Activated CD4-positive, alpha-beta T cell treated with anti-CD3 and anti-CD28 coated beads for 4 hours (primary cell): Measurements from ENCODE around the gene ZBTB7C.

Source experiments
- DNase-seq, 2 donors: peaks; one replicate each; pipeline ENCODE4 v3.0.0-alpha.2; 2020

Gene ZBTB7C

DNA sequence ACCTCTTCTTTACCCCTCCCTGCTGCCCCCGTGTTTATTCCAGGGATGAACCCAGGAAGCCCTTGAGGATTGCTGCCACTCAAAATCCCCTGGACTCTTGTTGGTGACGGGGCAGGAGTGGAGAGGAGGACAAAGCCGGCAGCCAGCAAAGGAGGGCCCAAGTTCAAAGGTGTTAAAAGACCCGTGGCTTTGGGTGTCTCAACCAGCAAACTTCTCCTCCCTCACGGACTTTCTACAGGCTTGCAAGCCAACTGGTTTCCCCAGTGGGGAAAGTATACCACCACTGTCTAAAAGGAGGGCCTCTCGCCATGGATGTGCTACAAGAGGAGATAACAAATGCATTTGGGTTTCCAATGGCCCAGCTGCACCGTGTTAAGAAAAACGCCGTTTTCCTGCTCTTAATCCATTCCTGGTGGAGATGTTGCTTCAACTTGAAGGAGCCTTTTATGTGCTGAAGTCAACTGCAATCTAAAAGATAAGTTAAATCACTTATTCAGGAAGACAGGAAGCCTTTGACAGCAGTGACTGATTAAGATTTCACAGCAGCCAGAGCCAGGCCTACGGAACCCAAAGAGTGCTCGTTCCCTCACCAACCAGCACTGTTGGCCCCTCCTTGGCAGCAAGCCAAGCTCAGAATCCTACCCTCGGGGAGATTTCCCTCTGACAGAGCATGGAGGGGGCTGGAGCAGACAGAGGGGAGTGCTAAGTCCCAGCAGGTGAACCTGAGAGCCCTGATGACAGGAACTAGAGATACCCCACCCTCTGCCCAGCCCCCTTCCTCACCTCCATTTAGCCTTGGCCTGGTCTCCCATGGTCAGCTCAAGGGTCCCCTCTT, 57.8 kb downstream of the ZBTB7C start:
- DNase-seq = no peak

- no peak for DNase-seq
These were observed 60.4 kb downstream of the ZBTB7C start for GRCh38 chr18:48348739-48349138.

- DNase-seq = no peak
These were observed 61.3 kb downstream of the ZBTB7C start for GRCh38 chr18:48347756-48348326.

GRCh38 chr18:48345596-48345995, 63.6 kb downstream of the ZBTB7C start:
- DNase-seq = no peak

DNA sequence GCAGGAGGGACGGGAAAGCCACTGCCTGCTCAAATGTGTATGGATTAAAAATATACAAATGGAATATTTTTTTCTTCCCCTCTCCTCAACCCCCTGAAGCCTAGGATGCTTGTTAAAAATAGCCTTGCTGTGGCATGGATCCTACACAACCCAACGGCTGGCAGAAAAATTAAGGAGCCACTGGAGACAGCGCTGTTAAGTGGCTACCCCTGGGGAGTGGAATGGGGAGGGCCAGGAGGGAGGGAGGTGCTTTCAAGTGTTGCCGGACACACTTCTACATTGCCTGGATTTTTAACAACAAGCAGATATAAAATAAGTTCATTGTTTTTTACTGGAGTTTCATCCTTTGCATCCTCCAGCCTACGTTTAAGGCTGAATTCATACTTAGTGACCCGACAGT, 66.6 kb downstream of the ZBTB7C start:
- DNase-seq = no peak

- DNase-seq = no peak
These were observed 67.1 kb downstream of the ZBTB7C start for GRCh38 chr18:48342125-48342524.

GRCh38 chr18:48340560-48340959, 68.6 kb downstream of the ZBTB7C start:
- no peak for DNase-seq

DNA sequence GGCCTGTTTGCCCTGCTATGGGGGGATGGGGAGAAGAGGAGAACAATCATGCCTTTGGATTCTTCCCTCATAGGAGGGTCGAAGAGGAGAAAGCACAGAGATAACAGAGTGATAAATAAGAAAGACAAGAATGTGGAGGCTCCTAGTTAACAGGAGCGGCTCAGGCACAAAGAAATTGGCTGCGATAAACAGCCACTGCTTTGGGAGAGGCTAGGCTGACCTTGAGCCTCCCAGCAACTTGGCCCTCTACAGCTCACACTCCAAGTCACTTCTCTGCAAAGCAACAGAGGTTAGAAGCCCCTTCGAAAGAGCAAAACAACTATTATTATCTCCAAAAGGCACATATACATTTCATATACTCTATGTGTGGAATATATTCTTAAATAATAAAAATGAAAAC, 69.5 kb downstream of the ZBTB7C start:
- DNase-seq = no peak

- no peak for DNase-seq
These were observed 70.3 kb downstream of the ZBTB7C start for GRCh38 chr18:48338915-48339314.

DNA sequence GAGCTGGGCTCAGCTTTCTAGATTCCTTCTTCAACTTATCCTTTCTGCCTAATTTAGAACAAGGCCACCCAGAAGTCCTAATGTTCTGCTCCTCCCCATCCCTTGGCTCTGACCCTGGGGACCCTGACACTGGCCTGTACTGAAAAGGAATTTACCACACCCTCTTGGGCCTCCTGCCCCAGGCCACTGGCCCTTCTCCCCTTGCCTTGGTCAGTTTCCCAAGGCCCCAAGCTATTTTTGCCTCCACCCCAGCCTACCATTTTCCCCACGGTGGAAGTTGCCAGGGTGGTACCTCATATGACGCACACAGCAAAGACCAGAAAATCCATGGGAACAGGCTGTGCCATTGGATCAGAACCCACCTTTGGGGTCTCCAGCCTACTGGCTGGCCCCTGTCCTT, 72.1 kb downstream of the ZBTB7C start:
- no peak for DNase-seq

DNA sequence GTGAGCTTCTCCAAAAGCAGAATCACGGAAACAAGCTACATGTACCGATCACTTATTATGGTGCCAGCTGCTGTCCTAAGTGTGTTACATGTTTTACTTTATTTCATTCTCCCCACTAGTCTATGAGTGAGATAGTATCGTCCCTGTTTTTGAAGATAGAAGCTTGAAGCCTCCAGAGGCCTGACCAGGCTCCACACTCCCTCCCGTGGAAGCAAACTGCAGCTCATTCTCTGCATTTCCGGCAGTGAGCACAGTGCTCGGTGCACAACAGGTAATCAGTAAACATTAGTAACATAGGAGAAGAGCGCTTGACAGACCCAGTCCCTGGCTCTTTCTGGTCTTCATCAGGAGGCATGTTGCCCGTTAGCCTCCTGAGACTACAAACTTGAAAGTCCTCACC, 72.9 kb downstream of the ZBTB7C start:
- no peak for DNase-seq

DNA sequence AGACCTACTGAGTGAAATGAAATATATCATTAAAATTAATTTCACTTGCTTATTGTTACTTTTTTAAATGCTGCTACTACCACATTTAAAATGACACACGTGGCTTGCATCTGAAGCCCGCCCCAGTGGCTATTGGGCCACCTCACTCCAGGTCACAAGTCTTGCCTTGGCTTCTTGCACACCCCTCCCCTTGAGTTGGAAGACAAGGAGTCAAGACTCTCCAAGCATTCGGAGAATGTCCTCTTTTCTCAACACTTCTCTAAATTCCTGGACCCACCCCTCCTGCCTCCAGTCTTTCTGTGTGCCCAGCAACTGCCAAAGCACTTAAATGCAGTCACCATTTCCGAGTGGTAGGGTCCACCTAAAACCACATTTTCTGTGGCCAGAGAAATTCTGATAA, 73.4 kb downstream of the ZBTB7C start:
- no peak for DNase-seq

DNA sequence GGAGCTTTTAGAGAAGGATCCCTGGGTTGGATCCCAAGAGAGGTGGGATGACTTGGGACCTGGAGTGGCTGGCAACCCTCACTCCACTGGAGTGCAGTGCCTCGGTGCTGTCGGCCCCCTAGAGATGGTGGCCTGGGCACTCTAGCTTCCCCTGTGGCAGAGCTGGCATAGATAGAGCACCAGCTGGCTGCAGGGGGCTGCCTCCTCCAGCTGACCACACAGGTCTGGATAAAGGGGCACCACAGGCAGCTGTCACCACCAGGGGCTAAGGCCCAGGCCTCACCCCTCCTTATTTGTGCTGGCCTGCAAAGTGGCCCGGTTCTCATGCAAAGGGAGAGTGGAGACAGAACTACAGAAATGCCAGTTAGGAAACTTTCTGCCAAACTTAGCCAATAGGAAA, 74.3 kb downstream of the ZBTB7C start:
- DNase-seq = no peak

DNA sequence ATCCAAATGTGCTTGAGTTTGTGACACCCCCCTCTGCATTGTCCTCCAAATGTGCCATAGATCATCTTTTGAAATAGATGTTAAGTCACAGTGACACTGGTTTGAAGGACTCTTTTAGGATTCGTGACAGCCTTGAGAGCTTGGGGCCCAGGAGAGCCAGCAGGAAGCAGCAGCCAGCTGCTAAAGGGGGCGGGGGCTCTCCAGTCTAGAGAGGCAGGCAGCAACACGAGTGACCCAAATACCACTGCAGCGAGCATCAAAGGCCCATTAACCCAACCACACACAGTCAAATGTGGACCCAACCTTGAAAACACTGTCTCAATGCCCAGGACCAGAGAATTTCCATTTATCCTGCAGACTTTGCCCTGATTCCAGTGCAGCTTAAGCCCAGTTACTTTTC, 75.6 kb downstream of the ZBTB7C start:
- DNase-seq = no peak

- no peak for DNase-seq
These were observed 78.9 kb downstream of the ZBTB7C start for GRCh38 chr18:48330016-48330991.

- no peak for DNase-seq
These were observed 80.5 kb downstream of the ZBTB7C start for GRCh38 chr18:48328473-48329210.

DNA sequence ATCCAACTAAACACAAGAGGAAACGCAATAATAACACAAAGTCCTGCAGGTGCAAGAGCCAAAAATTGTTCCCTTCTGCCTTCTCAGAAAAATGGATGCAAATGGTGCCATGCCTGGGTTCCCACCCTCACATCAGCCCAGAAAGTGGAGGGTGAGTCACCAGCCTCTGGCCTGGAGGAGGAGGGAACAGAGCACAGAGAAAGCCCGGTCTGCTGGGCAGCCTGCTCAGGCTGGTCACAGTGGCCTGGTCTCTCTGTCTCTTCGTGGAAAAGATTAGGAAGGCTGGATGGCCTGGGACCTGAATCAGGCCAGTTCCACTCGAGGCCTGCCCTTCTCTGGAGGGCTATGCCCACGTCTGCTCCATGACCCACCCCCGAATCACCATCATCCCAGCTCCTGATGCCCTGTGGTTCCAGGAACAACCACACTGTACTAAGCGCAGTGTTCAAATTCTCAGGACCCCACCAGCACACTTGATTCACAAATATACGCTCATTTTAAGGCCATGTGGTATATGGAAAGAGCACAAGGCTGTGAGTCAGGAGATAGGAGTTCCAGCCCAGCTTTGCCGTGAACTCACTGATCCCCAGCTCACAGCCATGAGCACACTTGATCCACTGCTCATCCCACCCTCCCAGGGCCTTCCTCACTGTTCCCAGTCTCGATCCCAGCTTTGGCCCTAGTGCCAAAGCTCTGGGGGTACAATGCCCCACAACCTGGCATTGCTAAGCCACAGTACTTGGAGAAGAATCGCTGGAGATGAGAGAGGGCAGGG, 82.1 kb downstream of the ZBTB7C start:
- no peak for DNase-seq

DNA sequence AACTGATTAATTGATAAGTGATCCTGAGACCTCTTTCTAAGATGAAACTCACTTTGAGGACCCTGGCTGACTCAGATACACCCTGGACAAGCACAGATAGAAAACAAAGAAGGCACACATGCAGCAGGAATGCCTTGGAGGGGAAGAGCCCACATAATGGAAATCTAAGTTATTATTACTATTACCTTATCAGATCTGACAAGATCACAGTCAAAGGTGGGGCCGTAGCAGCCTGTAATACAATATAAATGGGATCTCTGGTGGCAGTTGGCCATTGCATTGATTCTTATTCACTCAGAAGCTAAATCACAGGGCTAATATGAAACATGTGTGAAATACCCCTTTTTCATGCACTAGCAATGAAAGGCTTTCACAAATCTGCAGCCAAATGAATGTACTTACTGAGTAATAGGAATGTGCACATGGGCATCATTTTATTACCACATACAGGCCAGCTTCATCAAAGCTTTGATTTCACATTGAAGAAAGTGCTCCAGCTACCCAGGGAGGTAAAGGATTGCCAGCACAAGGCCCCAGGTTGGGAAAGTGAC, 84.0 kb downstream of the ZBTB7C start:
- no peak for DNase-seq

DNA sequence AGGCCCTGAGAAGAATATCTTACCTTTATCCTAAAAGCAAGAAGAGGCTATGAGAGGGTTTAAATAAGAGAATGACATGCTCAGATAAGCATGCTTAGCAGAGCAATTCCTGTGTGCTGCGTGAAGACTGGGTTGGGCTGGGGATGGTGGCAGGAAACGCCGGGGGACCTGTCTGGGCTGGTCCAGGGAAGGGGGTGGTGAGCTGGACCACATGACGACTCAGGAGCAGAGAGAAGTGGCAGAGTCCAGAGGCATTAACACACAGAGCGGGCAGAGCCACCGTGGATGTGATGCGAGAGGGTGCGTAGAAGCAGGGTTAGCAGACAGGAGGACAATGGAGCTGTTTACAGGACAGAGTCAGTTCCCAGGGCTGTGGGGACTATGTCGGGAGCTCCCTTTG, 84.5 kb downstream of the ZBTB7C start:
- DNase-seq = no peak

GRCh38 chr18:48323151-48323550, 86.0 kb downstream of the ZBTB7C start:
- no peak for DNase-seq

- DNase-seq = no peak
These were observed 87.6 kb downstream of the ZBTB7C start for GRCh38 chr18:48321536-48321935.

DNA sequence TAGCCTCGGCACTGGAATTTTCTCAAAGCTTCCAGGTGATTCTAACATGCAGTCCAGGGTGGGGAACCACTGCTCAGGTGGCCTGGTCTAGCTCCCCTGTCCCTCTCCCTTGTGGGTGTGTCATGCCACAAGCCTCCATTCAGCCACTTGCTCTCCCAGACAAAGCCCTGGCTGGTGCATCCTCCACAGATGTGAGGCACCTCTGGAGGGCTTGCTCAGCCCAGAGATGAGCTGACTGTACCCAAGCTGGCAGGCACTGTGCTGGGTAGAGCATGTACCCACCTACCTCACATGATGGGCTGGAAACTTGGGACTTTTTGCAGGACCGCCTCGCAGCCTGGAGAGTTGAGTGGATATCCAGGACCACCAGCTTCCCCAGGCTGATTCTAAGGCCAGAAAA, 88.1 kb downstream of the ZBTB7C start:
- DNase-seq = no peak
